ENCODE measurements around the gene OR1F1. TPM values are rescaled to one million over a fixed set of nuclear protein-coding genes. Genes with fewer than 3 reads are reported as not detected.

The OR1F1 gene
- total RNA-seq, 1 experiment from 2014 or later, result not detected

GRCh38 chr16:3143189-3143588 lies 44.8 kb upstream of the OR1F1 start:
- Histone ChIP-seq H3K9me3 (ENCODE audit: control insufficient read depth, low read depth, low read length) (no peaks in the 10 kb centered on the region), H3K79me1 (ENCODE audit: insufficient read depth, low read depth, low read length, poor library complexity, severe bottlenecking) (no peaks in the 10 kb centered on the region), H3K4ac (ENCODE audit: low read depth, low read length) (no peak overlapping the region), H4K5ac (ENCODE audit: insufficient read length, low read depth, low read length) (no peak overlapping the region), H3K27me3 (ENCODE audit: insufficient read depth, low read length) (no peaks in the 10 kb centered on the region), H2AFZ (ENCODE audit: low read length) (no peak overlapping the region), H3K23me2 (ENCODE audit: insufficient read length, low read depth, low read length, poor library complexity, severe bottlenecking) (no peaks in the 10 kb centered on the region), H3K79me2 (ENCODE audit: insufficient read depth, low read length) (no peaks in the 10 kb centered on the region), H4K91ac (ENCODE audit: insufficient read length, low read depth, low read length) (no peak overlapping the region), H4K8ac (replicated peaks; ENCODE audit: insufficient read length, low read depth, low read length) (no peak overlapping the region), H2BK15ac (ENCODE audit: low read depth, low read length) (no peak overlapping the region), H3T11ph (ENCODE audit: low read length) (no peak overlapping the region), H2BK5ac (ENCODE audit: insufficient read length, low read length) (no peak overlapping the region), H3K27ac (ENCODE audit: insufficient read length, low read depth, low read length) (no peak overlapping the region), H3K4me1 (ENCODE audit: insufficient read depth, low read length) (no peaks in the 10 kb centered on the region), H3K9ac (ENCODE audit: extremely low read depth, insufficient read length, low read length) (no peak overlapping the region), H2BK120ac (ENCODE audit: low read depth, low read length, poor library complexity, severe bottlenecking) (no peak overlapping the region), H3K18ac (ENCODE audit: insufficient read length, low read depth, low read length) (no peak overlapping the region), H4K20me1 (ENCODE audit: control insufficient read depth, insufficient read depth, insufficient read length) (no peaks in the 10 kb centered on the region), H2AK5ac (ENCODE audit: insufficient read length, low read length) (no peak overlapping the region), H3K4me2 (ENCODE audit: insufficient read depth, insufficient read length, low read length) (no peak overlapping the region), H2BK20ac (ENCODE audit: low read depth, low read length, poor library complexity, severe bottlenecking) (no peak overlapping the region), H3K23ac (ENCODE audit: insufficient read length, low read depth, low read length) (no peak overlapping the region), H2BK12ac (ENCODE audit: insufficient read length, low read depth, low read length) (no peak overlapping the region), H3K56ac (ENCODE audit: insufficient read length, low read depth, low read length) (no peak overlapping the region), H3K14ac (ENCODE audit: insufficient read depth, low read length) (no peak overlapping the region)
- no peak for DNase-seq
- H3K4me3 Mint-ChIP-seq, result no peak overlapping the region
- H3K27me3 Mint-ChIP-seq (ENCODE audit: low read depth), result peaks cover 21% of the 10 kb centered on the region
- no peak overlapping the region for H3K27ac Mint-ChIP-seq
- H3K9me3 Mint-ChIP-seq, result no peaks in the 10 kb centered on the region
- peaks cover 7 to 20% (median 15%) of the 10 kb centered on the region in 3 experiments; a peak in 5 of 7 replicates for H3K36me3 Mint-ChIP-seq (ENCODE audit: insufficient read depth in 1 of 3, low read depth in 3 of 3)
- no CpG with 5 or more reads among the region's 11 CpGs for WGBS (ENCODE audit: extremely low coverage, insufficient read length, low lambda C conversion rate)
- no peak for TF ChIP-seq CTCF (conservative IDR thresholded peaks at IDR 0.05)
- H3K4me1 Mint-ChIP-seq, result 0 out of 4 replicates have a peak, but pooled peaks cover 0 to 2% of the 10 kb centered on the region in 2 experiments
